GM12878 (cell line): ENCODE results near the gene PTPN18. TPM values are rescaled to one million over a fixed set of nuclear protein-coding genes. Genes with fewer than 3 reads are reported as not detected.

Experiments
- ATAC-seq: fragments of 200-7000 bp; cut with Tn5 transposase; 3 replicates; pipeline ENCODE4 v1.9.1; 2020; ENCODE audit warnings: mild to moderate bottlenecking, moderate library complexity
- BruUV-seq: library from RNA; stranded (reverse); fragments of 400-500 nt; replicated peaks from 2 replicates; lab custom pipeline; 2021; lab: Mats Ljungman, UMichigan
- CTCF ChIA-PET: fragments of 300-600 bp; sonication (Branson Sonifier 250); formaldehyde crosslinking; extraction: SDS; loops from one replicate; lab custom pipeline; 2021; ENCODE audit warnings: inconsistent platforms; lab: Yijun Ruan, JAX
- POLR2A ChIA-PET: fragments of 350-600 bp; formaldehyde crosslinking; extraction: SDS; loops from one replicate; lab custom pipeline; 2021; ENCODE audit warnings: inconsistent platforms; lab: Charles Lee
- RAD21 ChIA-PET: fragments of 300-600 bp; sonication (Branson Sonifier 250); formaldehyde crosslinking; loops from one replicate; lab custom pipeline; 2023; ENCODE audit warnings: antibody characterized with exemption; ENCODE audit not compliant: unreplicated experiment; lab: Charles Lee
- SMC1A ChIA-PET: fragments of 300-600 bp; sonication (Branson Sonifier 250); formaldehyde crosslinking; loops from one replicate; lab custom pipeline; 2023; ENCODE audit not compliant: unreplicated experiment, uncharacterized antibody; lab: Charles Lee
- DNase-seq: peaks from one replicate; pipeline ENCODE4 v3.0.0-alpha.2; 2011; ENCODE audit warnings: low read depth, low spot score
- FAIRE-seq: peaks from 3 replicates; lab custom pipeline; 2011; peaks lifted over from hg19 to GRCh38; lab: Jason Lieb, UNC
- H2AFZ ChIP-seq: 2 replicates; pipeline ENCODE4 v1.6.0; 2011; ENCODE audit warnings: low read depth, low read length, control low read depth; ENCODE audit not compliant: control insufficient read depth
- H3K27ac ChIP-seq: 2 replicates; pipeline ENCODE4 v1.5.1; 2011; ENCODE audit warnings: control low read depth; ENCODE audit not compliant: control insufficient read depth, insufficient read depth
- H3K27me3 ChIP-seq, 2 experiments: replicated peaks in 1 of 2; 2 replicates each; pipeline versions ENCODE4 v1.6.0 to v1.6.1; 2011; ENCODE audit warnings: low read length in 1 of 2; ENCODE audit not compliant: control insufficient read depth in 2 of 2, insufficient read depth in 2 of 2
- H3K36me3 ChIP-seq, 2 experiments: 2 replicates each; pipeline ENCODE4 v1.5.1; 2011; ENCODE audit warnings: low read length in 1 of 2; ENCODE audit not compliant: control insufficient read depth in 2 of 2, insufficient read depth in 2 of 2
- H3K4me1 ChIP-seq: 2 replicates; pipeline ENCODE4 v1.6.1; 2011; ENCODE audit warnings: mild to moderate bottlenecking, low read length, moderate library complexity, mixed read lengths; ENCODE audit not compliant: control insufficient read depth, insufficient read depth
- H3K4me2 ChIP-seq: 2 replicates; pipeline ENCODE4 v1.6.0; 2011; ENCODE audit warnings: control low read depth; ENCODE audit not compliant: control insufficient read depth, insufficient read depth
- H3K4me3 ChIP-seq: fragments of 200-600 bp; sonication (generic); 2 replicates; pipeline ENCODE4 v1.5.1; 2016
- H3K79me2 ChIP-seq: 2 replicates; pipeline ENCODE4 v1.6.0; 2011; ENCODE audit warnings: low read length; ENCODE audit not compliant: control insufficient read depth, insufficient read depth
- H3K9ac ChIP-seq: 2 replicates; pipeline ENCODE4 v1.8.0; 2011; ENCODE audit warnings: low read length, control low read depth, mixed read lengths; ENCODE audit not compliant: control insufficient read depth, insufficient read depth
- H3K9me3 ChIP-seq: replicated peaks from 3 replicates; pipeline ENCODE4 v1.5.1; 2011; ENCODE audit warnings: mild to moderate bottlenecking, low read length; ENCODE audit not compliant: control insufficient read depth, insufficient read depth
- H4K20me1 ChIP-seq: 2 replicates; pipeline ENCODE4 v1.6.0; 2011; ENCODE audit not compliant: control insufficient read depth, insufficient read depth
- CBX5 ChIP-seq: sonication (generic); IDR thresholded peaks from 2 replicates; pipeline ENCODE4 v1.6.1; 2016; ENCODE audit warnings: low read depth, moderate library complexity, mild to moderate bottlenecking, inconsistent platforms
- CREM ChIP-seq: IDR thresholded peaks from 2 replicates; pipeline ENCODE4 v1.6.1; 2014; ENCODE audit warnings: antibody characterized with exemption, low read depth
- ETV6 ChIP-seq, 2 experiments: fragments of 450-650 bp in 1 of 2; IDR thresholded peaks in 1 of 2; conservative IDR thresholded peaks in 1 of 2; 2 replicates each; pipeline ENCODE4 v1.6.1; 2014; ENCODE audit warnings: antibody characterized with exemption in 1 of 2, borderline replicate concordance in 1 of 2, low read depth in 1 of 2, mild to moderate bottlenecking in 1 of 2, moderate library complexity in 1 of 2
- IKZF2 ChIP-seq, 2 experiments: fragments of 450-650 bp; IDR thresholded peaks; 2 replicates each; pipeline ENCODE4 v1.6.1; 2017; ENCODE audit warnings: mild to moderate bottlenecking in 2 of 2, moderate library complexity in 2 of 2
- NFYA ChIP-seq: IDR thresholded peaks from 2 replicates; pipeline ENCODE4 v1.6.1; 2011; ENCODE audit warnings: low read depth, mild to moderate bottlenecking, low read length, improper control_type of control experiment, borderline replicate concordance
- RBBP5 ChIP-seq: fragments of 200-600 bp; sonication (generic); conservative IDR thresholded peaks from 2 replicates; pipeline ENCODE4 v1.6.1; 2016
- SMAD1 ChIP-seq: fragments of 450-650 bp; IDR thresholded peaks from 2 replicates; pipeline ENCODE4 v1.6.1; 2018; ENCODE audit warnings: mild to moderate bottlenecking, low read depth; ENCODE audit not compliant: partially characterized antibody
- TAF1 ChIP-seq: IDR thresholded peaks from 2 replicates; pipeline ENCODE4 v1.6.1; 2011; ENCODE audit warnings: mild to moderate bottlenecking, low read depth, low read length, borderline replicate concordance
- ZBTB40 ChIP-seq: fragments of 450-650 bp; IDR thresholded peaks from 2 replicates; pipeline ENCODE4 v1.6.1; 2016; ENCODE audit warnings: mild to moderate bottlenecking, moderate library complexity, borderline replicate concordance
- WGBS: methylation state at CpG from one replicate; pipeline ENCODE4 v1.1.6; 2016; ENCODE audit warnings: low lambda C conversion rate; ENCODE audit not compliant: insufficient replicate concordance, insufficient coverage; ENCODE audit errors: missing lambda C conversion rate; 5-methylcytosine and 5-hydroxymethylcytosine counted together
- in situ Hi-C: fragments of 300-500 bp; cut with MboI; formaldehyde crosslinking; loops from 9 replicates; pipeline ENCODE4 v1.14.3; 2018; ENCODE audit warnings: mixed read lengths
- intact Hi-C: fragments of 100-400 bp; cut with micrococcal nuclease; formaldehyde crosslinking; loops from one replicate; pipeline ENCODE4 v1.14.2; 2022; ENCODE audit not compliant: unreplicated experiment
- polyA plus RNA-seq, 11 experiments: library from polyadenylated mRNA; depleted of rRNA in 4 of 11; unstranded in 6 of 11; stranded (reverse) in 5 of 11; fragments of >200 nt; fragmentation: Nextera tagmentation in 4 of 11; fragmentation: Illumina TruSeq in 1 of 11; extraction: Ambion mirVana in 4 of 11; extraction: Trizol in 1 of 11; gene quantifications; 1 replicate in 1 of 11; 2 replicates in 10 of 11; pipeline versions ENCODE4 v1.2.1 to v1.2.3, GENCODE V29; 2011 to 2016; ENCODE audit warnings: inconsistent platforms in 2 of 11, missing spikeins in 2 of 11, low read depth in 1 of 11
- total RNA-seq, 4 experiments: library from RNA; depleted of rRNA in 3 of 4; stranded (reverse); fragments of >200 nt in 3 of 4; fragmentation: Illumina TruSeq in 1 of 4; extraction: Trizol in 1 of 4; gene quantifications; 2 replicates each; pipeline versions ENCODE4 v1.2.1 to v1.2.3, GENCODE V29; 2013 to 2021

Gene PTPN18
- total and polyA plus RNA-seq, 10 of the 15 experiments (the other 5 are each of a cell fraction or from before 2014, with no cell fraction given), result 14.8 to 89.9 (median 43.4) TPM

GRCh38 chr2:130327703-130328527 is 27.9 kb upstream of the PTPN18 start:
- no peak overlapping the region for H3K4me2 ChIP-seq
- no peaks in the 10 kb centered on the region for H4K20me1 ChIP-seq
- ChIA-PET RAD21 (interaction anchor here (0.6 kb wide), 1 partner anchor 64 kb away, joined by 3 read pairs; no protein-coding TSS in a partner anchor), POLR2A (no interaction called here), CTCF (interaction anchor here (1.7 kb wide), 1 partner anchor 10 kb away, joined by 3 read pairs; no protein-coding TSS in a partner anchor), SMC1A (no interaction called here)
- no peak for FAIRE-seq
- H3K79me2 ChIP-seq, result no peaks in the 10 kb centered on the region
- 71% methylated on average over 43 of the region's 43 CpGs for WGBS
- no peaks in the 10 kb centered on the region for H3K36me3 ChIP-seq
- no peaks in the 10 kb centered on the region; a peak in 1 of 4 replicates for H3K27me3 ChIP-seq
- intact Hi-C loops (no loop called here), in situ Hi-C loops (loop anchor here (25.0 kb wide), 1 partner anchor 1484 kb away; no protein-coding TSS in a partner anchor)
- H3K9me3 ChIP-seq, result no peaks in the 10 kb centered on the region
- H3K27ac ChIP-seq, result no peak overlapping the region
- BruUV-seq, result no TSS peak
- TF ChIP-seq TAF1 (no peak), CREM (no peak), IKZF2 (IDR thresholded peaks at IDR 0.05) (no peak), ZBTB40 (no peak), SMAD1 (no peak), NFYA (no peak), ETV6 (conservative IDR thresholded peaks at IDR 0.05 in 1 of 2, IDR thresholded peaks at IDR 0.05 in 1 of 2; ENCODE audit: borderline replicate concordance in 1 of 2, low read depth in 1 of 2) (no peak), CBX5 (no peak), RBBP5 (no peak)
- TF ChIP-seq, all 136 proteins: peak for 0
- no peak for ATAC-seq
- no peaks in the 10 kb centered on the region for H3K4me1 ChIP-seq
- H3K9ac ChIP-seq, result no peak overlapping the region
- no peak overlapping the region for H3K4me3 ChIP-seq
- DNase-seq, result no peak
- H2AFZ ChIP-seq, result no peak overlapping the region
